Ishikawa (cell line): ENCODE measurements around the gene CASP9.

Experiments used
- CEBPB ChIP-seq: IDR thresholded peaks from 2 replicates; pipeline ENCODE4 v1.6.1; 2012
- CREB1 ChIP-seq: IDR thresholded peaks from 2 replicates; pipeline ENCODE4 v1.6.1; 2012; ENCODE audit warnings: low read depth
- EGR1 ChIP-seq: IDR thresholded peaks from 2 replicates; pipeline ENCODE4 v1.6.1; 2012
- EP300 ChIP-seq: IDR thresholded peaks from 2 replicates; pipeline ENCODE4 v1.6.1; 2012; ENCODE audit warnings: borderline replicate concordance
- FOXM1 ChIP-seq: IDR thresholded peaks from 2 replicates; pipeline ENCODE4 v1.6.1; 2012; ENCODE audit warnings: low read depth, borderline replicate concordance
- MAX ChIP-seq: IDR thresholded peaks from 2 replicates; pipeline ENCODE4 v1.6.1; 2012
- NFIC ChIP-seq: IDR thresholded peaks from 2 replicates; pipeline ENCODE4 v1.6.1; 2012
- RAD21 ChIP-seq: IDR thresholded peaks from 2 replicates; pipeline ENCODE4 v1.6.1; 2012; ENCODE audit warnings: low read depth
- REST ChIP-seq: IDR thresholded peaks from 2 replicates; pipeline ENCODE4 v1.6.1; 2012; ENCODE audit warnings: low read depth, mild to moderate bottlenecking
- TAF1 ChIP-seq: IDR thresholded peaks from 2 replicates; pipeline ENCODE4 v1.6.1; 2012; ENCODE audit warnings: low read depth, mild to moderate bottlenecking
- TCF12 ChIP-seq: IDR thresholded peaks from 2 replicates; pipeline ENCODE4 v1.6.1; 2012; ENCODE audit warnings: low read depth
- TEAD4 ChIP-seq: IDR thresholded peaks from 2 replicates; pipeline ENCODE4 v1.6.1; 2012
- USF1 ChIP-seq: IDR thresholded peaks from 2 replicates; pipeline ENCODE4 v1.6.1; 2012
- YY1 ChIP-seq: IDR thresholded peaks from 2 replicates; pipeline ENCODE4 v1.6.1; 2012; ENCODE audit warnings: low read depth
- ZBTB7A ChIP-seq: IDR thresholded peaks from 2 replicates; pipeline ENCODE4 v1.6.1; 2012; ENCODE audit warnings: low read depth

The CASP9 gene

GRCh38 chr1:15540186-15540585 is 16.2 kb upstream of the CASP9 start:
- no peak for TF ChIP-seq CREB1
- TF ChIP-seq REST, result no peak
- TF ChIP-seq ZBTB7A, result no peak

GRCh38 chr1:15538771-15539170 is 14.8 kb upstream of the CASP9 start:
- TF ChIP-seq REST (no peak), TEAD4 (no peak), YY1 (no peak), MAX (no peak), NFIC (no peak; the same call in 1 of the 2 replicates), TCF12 (no peak), EP300 (no peak), CREB1 (no peak), ZBTB7A (no peak), USF1 (no peak), RAD21 (no peak), TAF1 (no peak), EGR1 (no peak), CEBPB (no peak), FOXM1 (no peak)

GRCh38 chr1:15531682-15532081 is 7.7 kb upstream of the CASP9 start:
- TF ChIP-seq NFIC (no peak), CREB1 (no peak), EGR1 (no peak), YY1 (no peak), CEBPB (no peak), FOXM1 (no peak), ZBTB7A (no peak), TAF1 (no peak), TEAD4 (no peak), REST (no peak), TCF12 (no peak), USF1 (no peak), RAD21 (no peak), MAX (no peak), EP300 (no peak)

GRCh38 chr1:15531003-15531402 is 7.0 kb upstream of the CASP9 start:
- TF ChIP-seq TAF1 (no peak), TCF12 (no peak), EP300 (no peak), RAD21 (no peak), CEBPB (no peak), CREB1 (no peak), YY1 (no peak), USF1 (no peak)
